Mesenchymal stem cell (in vitro differentiated cells and primary cell): Measurements from ENCODE around the gene GLMN.

Source experiments
- DNase-seq: peaks from one replicate; pipeline ENCODE4 v3.0.0-alpha.2; 2013
- H2AFZ ChIP-seq: one replicate; pipeline ENCODE4 v1.6.1; 2013; ENCODE audit warnings: low read depth, mild to moderate bottlenecking, control low read depth, inconsistent platforms, low read length, moderate library complexity
- H2AK5ac ChIP-seq: 2 replicates; pipeline ENCODE4 v1.6.1; 2013; ENCODE audit warnings: low read length, moderate library complexity, mild to moderate bottlenecking, inconsistent platforms; ENCODE audit not compliant: severe bottlenecking
- H2BK120ac ChIP-seq: one replicate; pipeline ENCODE4 v1.6.1; 2013; ENCODE audit warnings: low read depth, mild to moderate bottlenecking, inconsistent platforms, low read length, moderate library complexity
- H2BK12ac ChIP-seq, 2 experiments: one replicate each; pipeline ENCODE4 v1.6.1; 2013; ENCODE audit warnings: inconsistent platforms in 2 of 2, low read length in 2 of 2, mild to moderate bottlenecking in 2 of 2, moderate library complexity in 2 of 2, control low read depth in 1 of 2
- H2BK15ac ChIP-seq: one replicate; pipeline ENCODE4 v1.6.1; 2013; ENCODE audit warnings: mild to moderate bottlenecking, low read depth, inconsistent platforms; ENCODE audit not compliant: poor library complexity, severe bottlenecking
- H2BK5ac ChIP-seq: 2 replicates; pipeline ENCODE4 v1.6.1; 2013; ENCODE audit warnings: low read depth, mild to moderate bottlenecking, low read length, control low read depth, inconsistent platforms; ENCODE audit not compliant: poor library complexity, severe bottlenecking
- H3K14ac ChIP-seq, 2 experiments: one replicate each; pipeline ENCODE4 v1.6.1; 2013; ENCODE audit warnings: inconsistent platforms in 2 of 2, low read length in 2 of 2, control low read depth in 1 of 2, mild to moderate bottlenecking in 1 of 2, moderate library complexity in 1 of 2
- H3K18ac ChIP-seq, 2 experiments: one replicate each; pipeline ENCODE4 v1.6.1; 2013; ENCODE audit warnings: inconsistent platforms in 2 of 2, low read length in 2 of 2, control low read depth in 1 of 2, low read depth in 1 of 2, mild to moderate bottlenecking in 1 of 2
- H3K23ac ChIP-seq, 2 experiments: one replicate each; pipeline ENCODE4 v1.6.1; 2013; ENCODE audit warnings: inconsistent platforms in 2 of 2, low read length in 2 of 2, mild to moderate bottlenecking in 2 of 2, moderate library complexity in 2 of 2, control low read depth in 1 of 2
- H3K27ac ChIP-seq: 2 replicates; pipeline ENCODE4 v1.5.1; 2013; ENCODE audit warnings: mild to moderate bottlenecking, moderate library complexity, low read length, control low read depth, inconsistent platforms; ENCODE audit not compliant: poor library complexity, severe bottlenecking
- H3K27me3 ChIP-seq, 2 experiments: 2 replicates each; pipeline versions ENCODE4 v1.6.1 to v1.7.0; 2013; ENCODE audit warnings: low read length in 2 of 2, mild to moderate bottlenecking in 2 of 2, moderate library complexity in 2 of 2, control low read depth in 1 of 2, inconsistent platforms in 1 of 2; ENCODE audit not compliant: control insufficient read depth in 1 of 2, insufficient read depth in 1 of 2
- H3K36me3 ChIP-seq, 2 experiments: 2 replicates each; pipeline versions ENCODE4 v1.6.1 to v1.7.0; 2013; ENCODE audit warnings: low read length in 2 of 2, control low read depth in 1 of 2, inconsistent platforms in 1 of 2, low read depth in 1 of 2, mild to moderate bottlenecking in 1 of 2; ENCODE audit not compliant: insufficient read depth in 2 of 2, control insufficient read depth in 1 of 2
- H3K4ac ChIP-seq, 2 experiments: one replicate each; pipeline ENCODE4 v1.6.1; 2013; ENCODE audit warnings: inconsistent platforms in 2 of 2, low read length in 2 of 2, mild to moderate bottlenecking in 2 of 2, moderate library complexity in 2 of 2, control low read depth in 1 of 2, low read depth in 1 of 2
- H3K4me1 ChIP-seq: 2 replicates; pipeline ENCODE4 v1.6.1; 2013; ENCODE audit warnings: low read depth, low read length, control low read depth; ENCODE audit not compliant: control insufficient read depth, insufficient read depth
- H3K4me2 ChIP-seq: 2 replicates; pipeline ENCODE4 v1.6.1; 2013; ENCODE audit warnings: low read length, mild to moderate bottlenecking, inconsistent platforms; ENCODE audit not compliant: poor library complexity, severe bottlenecking
- H3K4me3 ChIP-seq, 2 experiments: 2 replicates each; pipeline versions ENCODE4 v1.5.1 to v1.7.0; 2013; ENCODE audit warnings: low read length in 2 of 2, mild to moderate bottlenecking in 2 of 2, control low read depth in 1 of 2, low read depth in 1 of 2; ENCODE audit not compliant: insufficient read depth in 1 of 2
- H3K79me1 ChIP-seq: replicated peaks from 2 replicates; pipeline ENCODE4 v1.6.1; 2013; ENCODE audit warnings: mild to moderate bottlenecking, control low read depth, low read length, inconsistent platforms; ENCODE audit not compliant: poor library complexity, severe bottlenecking
- H3K9ac ChIP-seq: 2 replicates; pipeline ENCODE4 v1.7.0; 2013; ENCODE audit warnings: mild to moderate bottlenecking, low read length, moderate library complexity
- H3K9me3 ChIP-seq: 2 replicates; pipeline ENCODE4 v1.7.0; 2013; ENCODE audit warnings: mild to moderate bottlenecking, low read length; ENCODE audit not compliant: control insufficient read depth
- H4K8ac ChIP-seq: one replicate; pipeline ENCODE4 v1.6.1; 2013; ENCODE audit warnings: inconsistent platforms, mild to moderate bottlenecking, low read length, moderate library complexity
- H4K91ac ChIP-seq: one replicate; pipeline ENCODE4 v1.6.1; 2013; ENCODE audit warnings: mild to moderate bottlenecking, low read length, inconsistent platforms
- WGBS: methylation state at CpG from one replicate; pipeline ENCODE4 v1.1.7; 2013; ENCODE audit warnings: mixed read lengths; 5-methylcytosine and 5-hydroxymethylcytosine counted together

The GLMN gene

GRCh38 chr1:92230736-92231135 is 68.1 kb downstream of the GLMN start:
- H3K23ac ChIP-seq = no peak overlapping the region
- no peak overlapping the region for H3K4me2 ChIP-seq
- H2BK15ac ChIP-seq = no peak overlapping the region
- H3K27ac ChIP-seq = no peak overlapping the region
- no peak overlapping the region for H3K4ac ChIP-seq
- H2AK5ac ChIP-seq = no peak overlapping the region
- H3K27me3 ChIP-seq = no peaks in the 10 kb centered on the region
- H3K14ac ChIP-seq = no peak overlapping the region
- no peak overlapping the region for H3K9ac ChIP-seq
- H2BK120ac ChIP-seq = no peak overlapping the region
- H3K36me3 ChIP-seq = no peaks in the 10 kb centered on the region
- H2BK12ac ChIP-seq = no peak overlapping the region
- H2BK5ac ChIP-seq = no peak overlapping the region
- H2AFZ ChIP-seq = no peak overlapping the region
- no peak overlapping the region for H3K4me3 ChIP-seq
- no peaks in the 10 kb centered on the region for H3K9me3 ChIP-seq
- no peak overlapping the region for H3K18ac ChIP-seq
- no peaks in the 10 kb centered on the region for H3K79me1 ChIP-seq
- WGBS = 94% methylated on average over 1 of the region's 1 CpG
- DNase-seq = no peak
- H4K91ac ChIP-seq = no peak overlapping the region
- H3K4me1 ChIP-seq = no peaks in the 10 kb centered on the region
- no peak overlapping the region for H4K8ac ChIP-seq

GRCh38 chr1:92228401-92228800 is 70.4 kb downstream of the GLMN start:
- Histone ChIP-seq H2BK15ac (no peak overlapping the region), H3K23ac (no peak overlapping the region), H2BK12ac (no peak overlapping the region), H2BK5ac (no peak overlapping the region), H3K9me3 (no peaks in the 10 kb centered on the region), H3K14ac (no peak overlapping the region), H3K4ac (no peak overlapping the region), H3K79me1 (no peaks in the 10 kb centered on the region), H3K27ac (no peak overlapping the region), H3K36me3 (no peaks in the 10 kb centered on the region), H3K4me2 (no peak overlapping the region), H2AFZ (no peak overlapping the region), H2BK120ac (no peak overlapping the region), H3K4me3 (no peak overlapping the region), H2AK5ac (no peak overlapping the region), H3K27me3 (no peaks in the 10 kb centered on the region), H3K18ac (no peak overlapping the region), H4K8ac (no peak overlapping the region), H3K4me1 (no peaks in the 10 kb centered on the region), H3K9ac (no peak overlapping the region), H4K91ac (no peak overlapping the region)
- no CpG with 5 or more reads among the region's 3 CpGs for WGBS
- no peak for DNase-seq

GRCh38 chr1:92219028-92219427 is 79.8 kb downstream of the GLMN start:
- no peak overlapping the region for H3K9ac ChIP-seq
- no peak for DNase-seq
- H3K4me1 ChIP-seq = no peaks in the 10 kb centered on the region
- H3K4me3 ChIP-seq = no peak overlapping the region
- no peaks in the 10 kb centered on the region for H3K9me3 ChIP-seq
- no peak overlapping the region for H2BK120ac ChIP-seq
- no peak overlapping the region for H3K27ac ChIP-seq
- H3K27me3 ChIP-seq = no peaks in the 10 kb centered on the region
- H4K8ac ChIP-seq = no peak overlapping the region
- no peak overlapping the region for H3K4ac ChIP-seq
- no peak overlapping the region for H2AFZ ChIP-seq
- no peak overlapping the region for H2BK12ac ChIP-seq
- no peak overlapping the region for H3K4me2 ChIP-seq
- H3K36me3 ChIP-seq = no peaks in the 10 kb centered on the region
- no peak overlapping the region for H2AK5ac ChIP-seq
- no peaks in the 10 kb centered on the region for H3K79me1 ChIP-seq
- H2BK5ac ChIP-seq = no peak overlapping the region
- H3K14ac ChIP-seq = no peak overlapping the region
- H2BK15ac ChIP-seq = no peak overlapping the region
- no peak overlapping the region for H3K18ac ChIP-seq
- no peak overlapping the region for H3K23ac ChIP-seq
- H4K91ac ChIP-seq = no peak overlapping the region

DNA sequence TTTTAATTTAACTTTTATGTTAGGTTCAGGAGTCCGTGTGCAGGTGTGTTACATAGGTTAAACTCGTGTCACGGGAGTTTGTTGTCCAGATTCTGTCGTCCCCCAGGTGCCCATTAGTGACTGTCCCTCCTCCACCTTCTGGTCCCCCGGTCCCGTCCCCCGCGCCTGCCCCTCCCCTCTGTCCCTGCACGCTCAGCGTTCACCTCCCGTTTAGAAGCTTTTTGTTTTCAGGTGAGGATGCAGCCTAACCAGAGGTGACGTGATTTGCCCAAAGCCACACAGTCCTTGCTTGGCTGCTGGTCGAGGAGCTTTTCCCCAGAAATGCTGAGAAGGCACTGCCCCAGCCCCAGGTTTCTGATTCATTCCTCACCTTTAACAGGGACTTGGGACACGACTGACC is 80.2 kb downstream of the GLMN start:
- H2BK120ac ChIP-seq = no peak overlapping the region
- H4K8ac ChIP-seq = no peak overlapping the region
- no peak overlapping the region for H3K23ac ChIP-seq
- H3K4me3 ChIP-seq = no peak overlapping the region
- no peaks in the 10 kb centered on the region for H3K27me3 ChIP-seq
- H4K91ac ChIP-seq = no peak overlapping the region
- H2BK5ac ChIP-seq = no peak overlapping the region
- no peak overlapping the region for H3K4ac ChIP-seq
- H3K9ac ChIP-seq = no peak overlapping the region
- WGBS = 87% methylated on average over 14 of the region's 14 CpGs
- H3K79me1 ChIP-seq = no peaks in the 10 kb centered on the region
- no peak overlapping the region for H3K4me2 ChIP-seq
- no peaks in the 10 kb centered on the region for H3K4me1 ChIP-seq
- H3K9me3 ChIP-seq = no peaks in the 10 kb centered on the region
- no peak overlapping the region for H2BK15ac ChIP-seq
- no peak overlapping the region for H2AFZ ChIP-seq
- no peak overlapping the region for H2AK5ac ChIP-seq
- no peaks in the 10 kb centered on the region for H3K36me3 ChIP-seq
- DNase-seq = no peak
- H2BK12ac ChIP-seq = no peak overlapping the region
- H3K14ac ChIP-seq = no peak overlapping the region
- no peak overlapping the region for H3K27ac ChIP-seq
- H3K18ac ChIP-seq = no peak overlapping the region
